ENCODE data around the gene SLCO2B1.
A peak's percentile ranks its signal among the peaks of the same experiment; 100 is the strongest.

Gene SLCO2B1

DNA sequence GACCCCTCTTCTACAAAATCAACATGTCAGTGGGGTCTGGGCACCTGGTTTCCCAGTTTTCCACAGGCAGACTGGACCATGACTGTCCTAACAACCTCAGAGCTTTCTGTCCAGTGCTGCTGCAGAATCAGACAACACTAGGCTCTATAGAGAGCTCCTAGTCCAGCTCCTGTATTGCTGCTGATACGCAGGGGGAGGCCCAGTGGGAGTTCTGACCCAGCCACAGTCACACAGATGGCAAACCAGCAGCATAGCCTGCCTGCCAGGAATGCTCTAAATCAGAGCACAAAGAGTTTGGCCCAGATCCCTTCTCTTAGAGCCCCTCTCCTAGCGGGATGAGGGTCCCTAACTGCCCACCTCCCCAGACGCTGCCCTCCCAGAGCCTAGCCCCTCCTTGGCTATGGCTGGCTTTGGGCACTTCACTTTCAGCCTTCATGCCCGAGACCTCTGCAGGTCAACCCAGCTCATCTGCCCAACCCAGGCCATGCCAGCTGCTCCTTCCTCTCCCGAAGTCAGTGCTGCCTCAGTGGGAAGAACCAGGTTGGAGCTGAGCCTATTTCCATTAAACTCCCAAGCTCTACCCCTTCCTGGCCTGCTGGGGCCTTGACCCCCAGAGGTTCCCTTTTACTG, 15.8 kb upstream of the SLCO2B1 start:
- H3K4me1 ChIP-seq: no peaks in the 10 kb centered on the region
- no peaks in the 10 kb centered on the region for H3K36me3 ChIP-seq (replicated peaks)
- in situ Hi-C loops (cut with MboI; ENCODE audit: low sequenced_read_pairs): no loop called here
- no peak for DNase-seq (ENCODE audit: low spot score in 2 of 2)
- H3K9me3 ChIP-seq: no peaks in the 10 kb centered on the region
- H3K27me3 ChIP-seq (ENCODE audit: low read depth): peaks cover 9% of the 10 kb centered on the region
- no peak overlapping the region for H3K4me3 ChIP-seq

DNA sequence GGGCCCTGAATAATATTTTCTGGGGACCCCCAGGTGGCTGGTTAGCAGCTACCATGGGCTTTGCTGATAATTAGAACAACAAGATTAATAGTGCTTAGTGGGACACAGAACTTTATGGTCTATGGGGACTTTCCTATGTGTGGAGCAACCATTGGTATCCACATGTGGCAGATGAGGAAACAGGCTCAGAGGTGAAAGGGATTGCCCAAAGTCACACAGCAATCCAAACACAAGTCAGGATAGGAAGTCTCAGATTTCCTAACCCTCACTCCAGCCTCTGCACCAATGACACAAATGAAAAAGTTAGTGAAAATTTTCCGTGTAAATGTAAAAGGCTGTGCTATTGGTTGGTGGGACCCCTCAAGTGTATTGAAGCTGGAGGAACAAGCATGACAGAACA, 15.3 kb upstream of the SLCO2B1 start:
- H3K4me3 ChIP-seq: no peak overlapping the region
- peaks cover 9% of the 10 kb centered on the region for H3K27me3 ChIP-seq (ENCODE audit: low read depth)
- H3K9me3 ChIP-seq: no peaks in the 10 kb centered on the region
- no peaks in the 10 kb centered on the region for H3K4me1 ChIP-seq
- no peaks in the 10 kb centered on the region for H3K36me3 ChIP-seq (replicated peaks)
- in situ Hi-C loops (cut with MboI; ENCODE audit: low sequenced_read_pairs): no loop called here
- DNase-seq (ENCODE audit: low spot score in 2 of 2): no peak

DNA sequence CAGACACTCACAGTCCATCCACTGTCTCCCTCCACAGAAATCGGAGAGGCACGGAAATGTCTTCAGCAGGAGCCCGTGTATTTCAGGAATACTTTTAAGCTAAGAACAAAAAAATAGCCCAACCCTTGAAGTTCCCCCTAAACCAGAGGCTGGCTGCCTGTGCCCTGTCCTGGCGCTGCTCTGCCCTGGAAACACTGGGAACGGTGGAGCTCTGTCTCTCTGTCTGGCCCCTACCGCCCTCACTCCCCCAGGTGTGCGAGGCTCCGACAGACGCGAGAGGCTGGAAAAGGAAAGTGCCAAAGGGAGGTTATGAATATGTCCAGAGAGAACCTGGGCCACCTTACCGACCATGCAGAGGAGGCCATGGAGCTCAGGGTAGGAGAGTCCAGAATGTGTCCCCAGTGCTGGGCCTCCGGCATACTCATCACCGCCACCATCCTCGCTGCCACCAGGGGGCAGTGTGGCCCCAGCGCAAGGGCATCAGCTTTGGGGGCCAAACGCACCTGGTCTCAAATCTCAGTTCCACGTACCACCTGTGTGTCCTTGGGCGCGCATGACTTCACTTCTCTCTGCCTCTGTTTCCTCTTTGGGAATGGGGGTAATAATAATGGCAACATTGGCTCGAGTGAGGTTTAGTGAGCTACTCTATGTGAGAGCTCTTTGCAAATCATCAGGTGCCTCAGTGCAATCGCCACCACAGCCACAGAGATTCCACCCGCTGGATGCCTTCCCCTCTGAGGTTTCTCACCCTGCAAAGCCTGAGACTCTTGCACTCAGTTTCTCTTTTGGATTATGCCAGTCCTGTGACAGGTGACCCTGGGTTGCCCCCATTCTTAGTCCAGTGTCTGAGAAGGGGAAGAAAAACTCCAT, 10.4 kb upstream of the SLCO2B1 start:
- Histone ChIP-seq H3K4me3 (no peak overlapping the region), H3K36me3 (replicated peaks) (no peaks in the 10 kb centered on the region), H3K9me3 (no peaks in the 10 kb centered on the region), H3K27me3 (ENCODE audit: low read depth) (peaks cover 9% of the 10 kb centered on the region), H3K4me1 (no peaks in the 10 kb centered on the region)
- in situ Hi-C loops (cut with MboI; ENCODE audit: low sequenced_read_pairs): no loop called here
- DNase-seq (ENCODE audit: low spot score in 2 of 2): peak; percentile 33 to 78

DNA sequence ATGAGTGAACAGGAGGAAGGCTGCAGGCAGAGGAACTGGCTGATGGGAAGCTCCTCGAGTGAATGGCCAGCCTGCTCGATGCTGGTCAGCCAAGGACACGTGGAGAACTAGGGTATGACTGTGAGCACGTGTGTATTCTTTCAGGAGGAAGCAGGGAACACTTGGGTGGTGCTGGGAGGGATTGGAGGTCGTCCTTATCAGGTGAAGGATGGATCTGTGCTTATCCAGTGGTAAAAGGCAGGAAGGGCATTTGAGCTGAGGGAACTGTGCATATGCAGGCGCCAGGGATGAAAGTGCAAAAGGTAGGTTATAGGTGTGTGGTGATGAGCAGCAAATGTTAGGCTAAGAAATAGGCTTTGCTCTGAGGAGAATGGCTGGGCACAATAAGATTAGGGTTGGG, 9.7 kb upstream of the SLCO2B1 start:
- in situ Hi-C loops (cut with MboI; ENCODE audit: low sequenced_read_pairs): no loop called here
- Histone ChIP-seq H3K27me3 (ENCODE audit: low read depth) (peaks cover 9% of the 10 kb centered on the region), H3K36me3 (replicated peaks) (no peaks in the 10 kb centered on the region), H3K4me1 (no peaks in the 10 kb centered on the region), H3K4me3 (no peak overlapping the region), H3K9me3 (no peaks in the 10 kb centered on the region)
- no peak for DNase-seq (ENCODE audit: low spot score in 2 of 2)

DNA sequence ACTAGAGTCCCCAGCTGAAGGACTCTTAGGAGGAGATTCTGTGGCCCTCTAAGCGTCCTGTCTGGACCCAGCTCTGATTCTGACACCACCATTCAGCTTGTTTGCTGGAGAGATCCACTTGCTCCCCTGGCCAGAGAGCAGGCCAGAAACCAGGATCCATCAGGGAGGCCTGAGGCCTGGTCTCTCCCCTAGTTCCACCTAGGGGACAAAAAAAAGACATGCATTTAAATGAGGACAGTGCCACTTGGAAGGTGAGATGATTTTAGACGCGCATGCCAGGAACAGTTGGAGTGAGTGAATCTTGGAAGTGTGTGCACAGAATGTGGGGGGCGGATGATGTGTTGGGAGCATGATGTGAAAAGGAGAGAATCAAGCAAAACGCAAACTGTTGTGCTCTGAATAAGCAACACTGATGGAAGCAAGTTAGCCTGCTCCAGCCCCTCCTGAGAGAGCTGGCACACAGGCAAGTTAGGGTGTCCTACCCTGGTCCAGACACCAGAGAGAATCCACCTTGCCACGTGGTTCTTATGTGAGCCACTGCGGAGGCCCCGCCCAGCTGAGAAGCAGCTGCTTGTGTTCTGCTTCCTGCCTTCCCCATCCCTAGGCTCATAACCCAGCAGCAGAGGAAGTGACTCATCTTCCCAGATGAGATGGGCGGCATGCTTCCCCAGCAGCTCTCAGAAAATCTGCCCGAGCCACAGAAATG, 8.0 kb upstream of the SLCO2B1 start:
- in situ Hi-C loops (cut with MboI; ENCODE audit: low sequenced_read_pairs): no loop called here
- H3K27me3 ChIP-seq (ENCODE audit: low read depth): peaks cover 10% of the 10 kb centered on the region
- H3K4me3 ChIP-seq: no peak overlapping the region
- no peaks in the 10 kb centered on the region for H3K36me3 ChIP-seq (replicated peaks)
- no peaks in the 10 kb centered on the region for H3K9me3 ChIP-seq
- H3K4me1 ChIP-seq: no peaks in the 10 kb centered on the region
- DNase-seq (ENCODE audit: low spot score in 2 of 2): peak in 1 of 2 experiments; percentile 14

DNA sequence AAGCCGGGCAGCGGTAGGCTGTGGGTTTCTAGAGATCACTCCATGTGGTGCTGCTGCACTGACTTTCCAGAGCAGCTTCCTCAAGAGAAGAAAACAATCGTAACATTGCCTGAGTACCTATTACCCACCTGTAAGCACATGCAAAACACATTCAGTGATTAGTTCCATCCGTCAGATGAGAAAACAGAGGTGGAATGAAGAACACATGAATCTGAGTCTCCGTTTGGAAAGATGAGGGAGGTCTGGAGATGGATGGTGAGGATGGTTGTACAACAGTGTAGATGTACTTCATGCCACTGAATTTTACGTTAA, 7.5 kb upstream of the SLCO2B1 start:
- H3K36me3 ChIP-seq (replicated peaks): no peaks in the 10 kb centered on the region
- peaks cover 5% of the 10 kb centered on the region for H3K27me3 ChIP-seq (ENCODE audit: low read depth)
- no peaks in the 10 kb centered on the region for H3K9me3 ChIP-seq
- in situ Hi-C loops (cut with MboI; ENCODE audit: low sequenced_read_pairs): no loop called here
- no peaks in the 10 kb centered on the region for H3K4me1 ChIP-seq
- no peak overlapping the region for H3K4me3 ChIP-seq
- DNase-seq (ENCODE audit: low spot score in 2 of 2): no peak

DNA sequence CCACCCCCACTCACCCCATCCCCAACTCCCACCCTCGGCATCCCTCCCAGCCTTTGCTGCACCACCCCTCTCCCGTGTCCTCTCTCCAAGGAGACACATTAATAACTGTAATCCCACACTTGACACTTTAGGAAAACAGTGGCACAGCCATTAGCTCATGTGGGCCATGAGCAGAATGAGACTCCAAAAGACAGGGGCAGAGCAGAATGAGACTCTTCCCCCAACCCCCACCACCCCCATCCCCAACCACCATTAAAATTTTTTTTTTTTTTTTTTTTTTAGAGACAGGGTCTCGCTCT, 6.2 kb upstream of the SLCO2B1 start:
- H3K4me3 ChIP-seq: no peak overlapping the region
- in situ Hi-C loops (cut with MboI; ENCODE audit: low sequenced_read_pairs): loop anchor here (5.0 kb wide), 1 partner anchor 103 kb away; no protein-coding TSS in a partner anchor
- H3K27me3 ChIP-seq (ENCODE audit: low read depth): 0 out of 2 replicates have a peak, but pooled peaks cover 2% of the 10 kb centered on the region
- H3K36me3 ChIP-seq (replicated peaks): no peaks in the 10 kb centered on the region
- no peaks in the 10 kb centered on the region for H3K9me3 ChIP-seq
- no peaks in the 10 kb centered on the region for H3K4me1 ChIP-seq
- no peak for DNase-seq (ENCODE audit: low spot score in 2 of 2)

DNA sequence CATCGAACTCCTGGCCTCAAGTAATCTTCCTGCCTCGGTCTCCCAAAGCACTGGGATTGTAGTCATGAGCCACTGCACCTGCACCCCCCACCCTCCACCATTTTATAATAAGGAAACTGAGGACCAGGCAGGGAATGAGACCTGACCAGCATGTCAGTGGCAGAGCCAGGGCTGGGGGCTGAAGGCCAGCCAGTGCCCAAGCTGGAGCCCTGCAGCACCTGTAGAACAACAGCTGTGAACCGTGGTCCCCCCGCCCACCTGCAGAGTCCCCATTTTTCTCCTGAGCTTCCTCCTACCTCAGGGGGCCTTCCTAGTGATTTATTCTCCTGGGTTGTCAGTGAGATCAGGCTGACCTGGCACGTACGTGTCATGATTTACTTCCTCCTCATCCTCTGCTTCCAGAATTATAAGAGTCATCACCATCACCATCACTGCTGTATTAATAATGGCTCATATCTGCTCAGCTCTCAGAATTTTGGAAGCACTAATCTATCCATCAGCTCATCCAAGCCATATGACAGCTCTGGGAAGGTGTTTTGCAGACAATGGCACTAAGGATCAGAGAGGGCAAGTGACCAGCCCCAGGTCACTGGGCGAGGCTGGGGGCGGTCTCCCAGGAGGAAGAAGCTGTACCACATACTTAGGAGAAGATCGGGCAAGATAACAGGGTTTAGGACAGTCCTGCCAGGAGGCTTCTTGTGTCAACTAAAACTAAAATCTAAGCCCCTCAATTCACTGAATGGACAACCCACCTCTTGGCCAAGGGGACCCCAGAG, 5.5 kb upstream of the SLCO2B1 start:
- no peaks in the 10 kb centered on the region for H3K36me3 ChIP-seq (replicated peaks)
- 0 out of 2 replicates have a peak, but pooled peaks cover 2% of the 10 kb centered on the region for H3K27me3 ChIP-seq (ENCODE audit: low read depth)
- H3K4me1 ChIP-seq: no peaks in the 10 kb centered on the region
- H3K9me3 ChIP-seq: no peaks in the 10 kb centered on the region
- no peak for DNase-seq (ENCODE audit: low spot score in 2 of 2)
- no peak overlapping the region for H3K4me3 ChIP-seq
- in situ Hi-C loops (cut with MboI; ENCODE audit: low sequenced_read_pairs): loop anchor here (5.0 kb wide), 1 partner anchor 102 kb away; no protein-coding TSS in a partner anchor

DNA sequence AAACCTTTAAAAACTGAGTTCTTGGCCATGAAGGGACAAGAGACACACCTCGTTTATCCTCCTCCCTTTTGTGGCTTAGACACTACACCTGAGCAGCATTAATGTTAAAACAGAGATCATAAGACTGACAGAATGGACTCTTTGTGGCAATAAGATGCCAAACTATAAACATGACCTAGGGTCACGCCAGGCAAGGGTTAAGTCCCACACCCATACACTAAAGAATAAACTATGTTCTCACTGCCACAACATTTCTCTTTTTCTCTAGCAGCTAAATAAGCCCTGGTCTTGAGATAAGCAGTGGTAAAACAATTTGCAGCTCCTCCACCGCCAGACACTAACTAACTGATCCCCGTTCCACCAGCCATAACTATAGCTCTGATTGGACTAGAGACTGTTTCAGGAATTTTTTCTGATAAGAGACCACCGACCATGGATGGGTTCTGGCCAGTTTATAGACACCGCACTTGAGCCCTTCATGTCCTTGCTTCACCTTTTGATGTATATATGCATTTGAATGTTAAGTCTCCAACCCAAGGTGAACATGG, 4.9 kb upstream of the SLCO2B1 start:
- Histone ChIP-seq H3K27me3 (ENCODE audit: low read depth) (0 out of 2 replicates have a peak, but pooled peaks cover 2% of the 10 kb centered on the region), H3K4me3 (no peak overlapping the region), H3K9me3 (no peaks in the 10 kb centered on the region), H3K36me3 (replicated peaks) (no peaks in the 10 kb centered on the region), H3K4me1 (no peaks in the 10 kb centered on the region)
- in situ Hi-C loops (cut with MboI; ENCODE audit: low sequenced_read_pairs): loop anchor here (5.0 kb wide), 1 partner anchor 101 kb away; no protein-coding TSS in a partner anchor
- DNase-seq (ENCODE audit: low spot score in 2 of 2): no peak

DNA sequence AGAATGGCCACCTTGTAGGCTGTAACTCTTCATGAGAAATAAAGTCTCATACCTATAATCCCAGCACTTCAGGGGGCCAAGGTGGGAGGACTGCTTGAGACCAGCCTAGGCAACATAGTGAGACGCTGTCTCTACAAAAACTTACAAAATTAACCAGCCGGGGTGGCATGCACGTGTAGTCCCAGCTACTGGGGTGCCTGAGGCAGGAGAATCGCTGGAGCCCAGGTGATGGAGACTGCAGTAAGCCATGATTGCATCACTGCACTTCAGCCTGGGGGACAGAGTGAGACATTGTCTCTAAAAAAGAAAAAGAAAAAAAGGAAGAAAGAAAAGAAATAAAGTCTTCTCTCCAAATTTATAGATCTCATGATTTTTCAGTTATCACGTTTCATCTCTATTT, 4.2 kb upstream of the SLCO2B1 start:
- DNase-seq (ENCODE audit: low spot score in 2 of 2): no peak
- in situ Hi-C loops (cut with MboI; ENCODE audit: low sequenced_read_pairs): loop anchor here (5.0 kb wide), 1 partner anchor 101 kb away; no protein-coding TSS in a partner anchor
- H3K4me3 ChIP-seq: no peak overlapping the region
- H3K4me1 ChIP-seq: no peaks in the 10 kb centered on the region
- no peaks in the 10 kb centered on the region for H3K9me3 ChIP-seq
- H3K27me3 ChIP-seq (ENCODE audit: low read depth): peaks cover 3% of the 10 kb centered on the region; the same call in 1 of the 2 replicates
- H3K36me3 ChIP-seq (replicated peaks): no peaks in the 10 kb centered on the region

DNA sequence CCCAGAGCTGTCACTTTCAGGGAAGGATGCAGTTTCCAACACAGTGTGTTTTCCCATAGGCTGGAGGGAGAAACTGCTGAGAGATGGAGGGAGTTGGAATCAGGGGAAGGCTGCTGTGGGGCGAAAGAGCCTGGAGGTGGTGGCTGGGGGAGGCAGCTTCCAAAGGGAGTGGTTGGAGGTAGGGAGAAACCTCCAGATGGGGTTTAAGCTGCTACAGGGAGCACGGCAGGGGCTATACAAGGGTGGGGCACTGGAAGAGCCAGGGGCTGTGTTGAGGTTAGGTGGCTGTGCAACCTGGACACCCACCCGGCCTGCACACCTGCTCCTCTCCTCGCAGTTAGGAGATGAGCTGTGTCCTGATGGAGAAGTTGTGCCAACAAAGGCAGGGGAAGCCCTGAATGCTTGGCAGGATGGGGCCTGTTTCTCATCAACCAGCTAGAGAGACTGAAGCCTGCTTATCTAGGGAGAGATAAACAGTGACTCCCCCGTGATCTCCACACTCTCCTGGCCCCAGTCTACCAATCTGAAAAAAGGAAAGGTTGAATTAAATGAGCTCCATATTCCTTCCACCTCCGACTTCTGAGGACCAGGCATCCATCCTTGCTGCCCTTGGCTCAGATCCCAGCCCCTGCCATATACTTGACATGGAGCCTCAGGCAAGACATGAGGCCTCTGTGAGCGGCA, 3.6 kb upstream of the SLCO2B1 start:
- in situ Hi-C loops (cut with MboI; ENCODE audit: low sequenced_read_pairs): loop anchor here (5.0 kb wide), 1 partner anchor 100 kb away; no protein-coding TSS in a partner anchor
- Histone ChIP-seq H3K27me3 (ENCODE audit: low read depth) (peaks cover 6% of the 10 kb centered on the region; the same call in 1 of the 2 replicates), H3K4me1 (no peaks in the 10 kb centered on the region)

DNA sequence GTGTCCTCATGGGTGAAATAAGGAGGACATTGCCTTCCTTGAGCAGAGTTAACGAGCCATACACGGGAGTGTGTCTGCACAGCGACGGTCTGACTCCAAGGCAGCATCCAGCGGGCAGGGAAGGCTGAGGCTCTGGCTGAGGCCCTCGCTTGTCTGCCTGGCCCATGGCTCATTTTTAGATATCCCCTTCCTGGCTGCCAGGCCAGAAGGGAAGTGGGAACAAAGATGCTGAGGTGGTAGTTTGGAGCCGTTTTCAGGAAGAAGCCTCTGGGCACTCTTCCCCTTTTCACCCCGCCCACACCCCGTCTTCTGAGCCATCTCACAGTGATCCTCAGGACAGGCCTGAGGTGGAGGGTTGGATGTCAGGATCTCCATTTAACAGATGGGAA, 3.0 kb upstream of the SLCO2B1 start:
- no peak overlapping the region for H3K4me3 ChIP-seq
- H3K36me3 ChIP-seq (replicated peaks): no peaks in the 10 kb centered on the region
- H3K9me3 ChIP-seq: no peaks in the 10 kb centered on the region
- H3K4me1 ChIP-seq: no peaks in the 10 kb centered on the region
- H3K27me3 ChIP-seq (ENCODE audit: low read depth): peaks cover 6% of the 10 kb centered on the region; the same call in 1 of the 2 replicates
- no peak for DNase-seq (ENCODE audit: low spot score in 2 of 2)
- in situ Hi-C loops (cut with MboI; ENCODE audit: low sequenced_read_pairs): loop anchor here (5.0 kb wide), 1 partner anchor 99 kb away; no protein-coding TSS in a partner anchor

More for the DNA sequence above, 3.6 kb upstream of the SLCO2B1 start:
- Histone ChIP-seq H3K9me3 (no peaks in the 10 kb centered on the region), H3K36me3 (replicated peaks) (no peaks in the 10 kb centered on the region), H3K4me3 (no peak overlapping the region)
- DNase-seq (ENCODE audit: low spot score in 2 of 2): no peak

All from HAP-1 (cell line).